Stimulated activated CD8-positive, alpha-beta memory T cell treated with anti-CD3 and anti-CD28 coated beads, Interleukin-15, amount 100 ng/mL, for 24 hours (primary cell): ENCODE data around the gene MMP13.
"Not testable (repeated sequence)": the region's sequence is repeated elsewhere in the genome, so short reads cannot be mapped to it uniquely, and the experiment has no call there.

Experiments
- DNase-seq: peaks from one replicate; pipeline ENCODE4 v3.0.0-alpha.2; 2020; ENCODE audit warnings: low read depth

MMP13 gene

GRCh38 chr11:102935514-102935913 is 20.0 kb downstream of the MMP13 start:
- DNase-seq: no peak

GRCh38 chr11:102934735-102935134 is 20.8 kb downstream of the MMP13 start:
- no peak for DNase-seq

DNA sequence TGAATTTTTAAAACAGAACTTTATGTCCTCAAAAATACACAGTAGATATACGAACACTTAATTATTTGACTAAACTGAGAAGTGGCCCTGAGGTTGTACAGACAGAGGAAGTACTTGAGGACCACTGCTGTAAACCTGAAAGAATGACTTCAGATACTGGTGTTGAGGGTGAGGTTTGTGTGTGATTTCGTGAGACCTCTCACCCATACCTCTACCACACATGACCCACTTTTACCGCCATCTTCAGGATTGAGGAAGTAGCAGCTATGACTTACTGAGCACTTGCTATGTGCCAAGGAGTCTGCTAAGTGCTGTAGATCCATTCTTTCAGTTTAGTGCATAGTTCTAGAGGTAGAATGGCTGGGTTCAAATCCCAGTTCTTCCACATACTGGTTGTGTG is 21.9 kb downstream of the MMP13 start:
- DNase-seq: no peak

- no peak for DNase-seq
Observed at GRCh38 chr11:102932678-102933077, 22.9 kb downstream of the MMP13 start.

GRCh38 chr11:102930451-102930850 is 25.1 kb downstream of the MMP13 start:
- no peak for DNase-seq

GRCh38 chr11:102929972-102930371 is 25.6 kb downstream of the MMP13 start:
- no peak for DNase-seq

GRCh38 chr11:102929166-102929565 is 26.4 kb downstream of the MMP13 start:
- no peak for DNase-seq

- DNase-seq: no peak
Observed at GRCh38 chr11:102928247-102928646, 27.3 kb downstream of the MMP13 start.

- no peak for DNase-seq
Observed at GRCh38 chr11:102927624-102927990, 27.9 kb downstream of the MMP13 start.

GRCh38 chr11:102926961-102927623 is 28.4 kb downstream of the MMP13 start:
- no peak for DNase-seq

DNA sequence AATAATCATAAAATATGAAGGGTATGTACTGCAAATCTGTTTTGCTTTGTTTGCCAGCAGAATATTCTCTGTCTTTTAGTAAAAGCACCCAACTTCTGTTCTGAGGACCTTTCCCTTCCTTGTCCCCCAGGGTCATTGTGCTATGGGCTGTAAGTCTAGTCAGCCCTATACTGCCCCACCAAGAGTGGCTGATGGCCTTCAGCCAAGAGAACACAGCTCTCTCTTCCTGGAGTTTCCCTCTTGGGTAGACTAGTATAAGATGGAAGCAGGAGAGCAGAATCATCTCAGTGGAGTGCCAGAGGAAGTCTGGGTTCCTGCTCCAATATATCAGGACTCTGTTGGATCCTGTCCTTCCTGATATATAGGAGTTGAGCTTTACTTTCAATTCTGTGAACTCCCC is 29.0 kb downstream of the MMP13 start:
- DNase-seq: no peak

DNA sequence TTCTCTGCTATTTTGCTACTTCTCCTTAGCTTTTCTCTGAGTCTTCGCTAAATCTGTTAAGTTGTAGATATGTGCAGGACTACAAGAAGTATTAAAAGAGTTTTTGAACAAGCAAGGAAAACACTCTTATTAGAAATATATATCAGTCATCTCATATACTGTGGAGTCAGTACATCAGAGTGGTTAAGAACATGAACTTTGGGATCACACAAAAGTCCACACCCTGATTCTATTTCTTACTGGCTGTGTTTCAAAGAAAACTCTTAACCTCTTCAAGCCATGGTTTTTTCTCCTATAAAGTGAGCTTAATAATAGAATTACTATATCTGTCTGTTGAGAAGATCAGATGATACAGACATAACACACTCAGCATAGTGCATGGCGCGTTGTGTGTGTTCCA is 29.5 kb downstream of the MMP13 start:
- no peak for DNase-seq

- DNase-seq: no peak
Observed at GRCh38 chr11:102924851-102925380, 30.6 kb downstream of the MMP13 start.

DNA sequence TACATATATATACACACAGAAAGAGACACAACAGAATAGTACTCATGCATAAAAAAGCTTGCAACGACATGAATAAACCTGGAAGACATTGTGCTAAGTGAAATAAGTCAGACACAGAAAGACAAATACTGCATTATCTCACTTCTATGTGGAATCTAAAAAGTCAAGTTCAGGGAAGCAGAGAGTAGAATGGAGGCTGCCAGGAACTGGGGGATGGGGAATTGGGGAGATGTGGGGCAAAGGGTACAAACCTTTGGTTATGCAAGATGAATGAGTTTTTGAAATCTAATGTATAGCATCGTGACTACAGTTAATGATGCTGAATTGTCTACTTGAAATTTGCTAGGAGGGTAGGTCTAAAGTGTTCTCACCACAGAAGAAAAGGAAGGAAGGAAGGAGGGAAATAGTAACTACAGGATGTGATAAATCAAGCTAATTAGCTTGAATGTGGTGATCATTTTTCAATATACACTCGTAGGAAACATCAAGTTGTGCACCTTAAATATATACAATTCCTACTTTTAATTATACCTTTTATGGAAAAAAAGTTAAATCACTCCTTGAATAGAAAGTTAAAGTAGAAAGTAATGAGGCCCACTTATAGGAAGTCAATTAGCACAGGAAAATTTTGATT is 33.8 kb downstream of the MMP13 start:
- DNase-seq: no peak

DNA sequence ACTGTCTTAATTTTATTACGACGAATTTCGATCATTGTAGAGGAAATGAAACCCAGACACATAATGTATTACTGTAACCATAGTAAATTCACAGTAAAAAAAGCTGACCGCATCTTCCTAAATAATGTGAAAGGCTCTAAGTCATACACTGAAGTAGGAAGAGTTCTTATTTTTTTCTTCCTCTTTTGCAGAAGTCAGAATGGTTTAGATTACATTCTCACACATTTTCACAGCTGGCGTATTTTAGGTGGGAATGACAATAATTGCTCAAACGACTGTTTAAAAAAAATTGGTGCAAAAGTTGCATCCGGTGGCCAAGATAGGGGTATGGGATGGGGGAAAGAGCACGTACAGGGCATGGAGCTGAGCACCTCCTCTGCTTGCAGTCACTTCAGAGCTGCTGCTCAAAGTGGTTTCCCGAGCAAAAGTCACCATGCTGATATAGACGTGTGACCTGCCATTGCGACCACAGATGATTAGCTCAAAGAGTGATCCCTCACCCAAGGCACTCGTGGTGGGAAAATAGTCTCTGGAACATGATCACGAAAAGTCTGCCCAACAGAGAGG is 35.3 kb downstream of the MMP13 start:
- no peak for DNase-seq

GRCh38 chr11:102915044-102915375 is 40.5 kb downstream of the MMP13 start:
- DNase-seq: no peak

- no peak for DNase-seq
Observed at GRCh38 chr11:102914238-102915043, 41.1 kb downstream of the MMP13 start.

DNA sequence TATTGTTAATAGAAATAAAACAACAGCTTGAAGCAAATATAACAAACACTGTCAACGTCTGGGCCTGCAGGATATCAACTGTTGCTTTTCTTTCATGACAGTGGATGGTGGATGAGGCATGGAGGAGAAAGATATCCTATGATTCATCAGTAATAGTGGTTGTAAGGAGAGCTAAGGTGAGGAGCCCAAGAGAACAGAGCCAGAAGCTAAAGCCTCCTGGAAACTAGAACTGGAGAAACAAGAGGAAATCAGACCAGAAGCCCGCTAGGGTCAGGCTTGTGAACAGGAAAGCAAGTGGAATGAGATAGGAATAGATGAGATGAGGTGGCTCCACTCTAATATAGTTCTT is 43.1 kb downstream of the MMP13 start:
- DNase-seq: no peak

GRCh38 chr11:102911758-102912481 is 43.6 kb downstream of the MMP13 start:
- no peak for DNase-seq

DNA sequence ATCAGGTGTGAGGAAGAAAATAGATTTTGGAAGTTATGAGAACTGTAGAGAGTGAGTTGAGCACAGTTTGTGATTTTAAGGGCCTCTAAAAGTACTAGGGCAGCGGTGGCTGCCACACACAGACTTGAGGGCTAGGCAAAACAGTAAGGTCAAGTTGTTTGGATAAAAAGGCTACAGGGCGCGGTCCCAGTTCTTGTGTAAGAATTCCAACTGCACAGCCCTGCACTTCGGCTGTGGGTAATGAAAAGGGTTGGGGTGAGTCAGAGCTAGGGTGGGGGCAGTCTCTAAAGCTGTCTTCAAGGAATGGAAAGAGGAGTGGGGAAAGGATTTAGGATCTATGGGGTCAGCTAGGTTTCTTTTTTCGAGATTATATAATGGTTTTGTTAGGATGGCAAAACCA is 49.7 kb downstream of the MMP13 start:
- not testable (repeated sequence) for DNase-seq

DNA sequence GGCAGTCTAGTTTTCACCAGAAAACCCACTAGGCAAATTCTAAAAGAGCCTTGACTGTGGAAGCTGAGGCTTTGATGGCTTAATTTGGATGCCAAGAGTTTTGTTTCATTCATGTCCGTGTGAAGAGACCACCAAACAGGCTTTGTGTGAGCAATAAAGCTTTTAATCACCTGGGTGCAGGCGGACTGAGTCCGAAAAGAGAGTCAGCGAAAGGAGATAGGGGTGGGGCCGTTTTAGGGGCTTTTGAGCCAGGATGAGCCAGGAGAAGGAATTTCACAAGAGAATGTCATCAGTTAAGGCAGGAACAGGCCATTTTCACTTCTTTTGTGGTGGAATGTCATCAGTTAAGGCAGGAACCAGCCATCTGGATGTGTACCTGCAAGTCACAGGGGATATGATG is 51.6 kb downstream of the MMP13 start:
- not testable (repeated sequence) for DNase-seq

- DNase-seq: no peak
Observed at GRCh38 chr11:102900346-102900745, 55.2 kb downstream of the MMP13 start.
